Right lobe of liver (tissue), 6 donors: ENCODE measurements around the gene VARS1. TPM values are rescaled to one million over a fixed set of nuclear protein-coding genes. Genes with fewer than 3 reads are reported as not detected.

ENCODE experiments used
- ATAC-seq, 4 donors: fragments of 200-7000 bp; cut with Tn5 transposase; one replicate each; pipeline ENCODE4 v1.9.1; 2020; ENCODE audit warnings: mild to moderate bottlenecking in 4 of 4, moderate library complexity in 4 of 4
- DNase-seq, 3 donors: peaks; one replicate each; pipeline ENCODE4 v3.0.0-alpha.2; 2020
- H3K27ac ChIP-seq, 3 donors: fragments of 200-600 bp; one replicate each; pipeline ENCODE4 v1.8.0; 2022
- H3K27me3 ChIP-seq, 2 donors: fragments of 200-600 bp; one replicate each; pipeline ENCODE4 v1.8.0; 2022
- H3K36me3 ChIP-seq, 4 donors: fragments of 200-600 bp; sonication (generic) in 1 of 4; one replicate each; pipeline versions ENCODE4 v1.5.1 to v1.8.0; 2017 to 2022; ENCODE audit warnings: control low read depth in 1 of 4
- H3K4me1 ChIP-seq, 4 donors: fragments of 200-600 bp; sonication (generic) in 1 of 4; one replicate each; pipeline versions ENCODE4 v1.5.1 to v1.8.0; 2017 to 2022; ENCODE audit warnings: control low read depth in 1 of 4
- H3K4me3 ChIP-seq, 3 donors: fragments of 200-600 bp; one replicate each; pipeline ENCODE4 v1.8.0; 2022
- H3K9me3 ChIP-seq, 4 donors: fragments of 200-600 bp; sonication (generic) in 1 of 4; one replicate each; pipeline versions ENCODE4 v1.5.1 to v1.8.0; 2017 to 2022; ENCODE audit warnings: control low read depth in 1 of 4
- CTCF ChIP-seq, 4 donors: fragments of 200-600 bp in 3 of 4; fragments of 450-650 bp in 1 of 4; IDR thresholded peaks; one replicate each; pipeline versions ENCODE4 v1.5.1 to v1.8.0; 2016 to 2022; ENCODE audit warnings: antibody characterized with exemption in 4 of 4, mild to moderate bottlenecking in 2 of 4
- POLR2A ChIP-seq: fragments of 450-650 bp; IDR thresholded peaks from one replicate; pipeline ENCODE4 v1.6.1; 2017; ENCODE audit warnings: antibody characterized with exemption, mild to moderate bottlenecking
- WGBS: methylation state at CpG from one replicate; pipeline ENCODE4 v1.1.6; 2018; ENCODE audit warnings: low coverage, low lambda C conversion rate; ENCODE audit not compliant: insufficient coverage; ENCODE audit errors: missing lambda C conversion rate; 5-methylcytosine and 5-hydroxymethylcytosine counted together
- intact Hi-C, 2 donors: fragments of 100-400 bp; cut with DNase I; formaldehyde crosslinking; loops; one replicate each; pipeline versions ENCODE4 v1.11.2 to v1.14.1; 2022
- small RNA-seq, 2 experiments: library from RNA; depleted of rRNA; stranded (forward); fragments of <200 nt; gene quantifications; one replicate each; pipeline ENCODE3, GENCODE V24; 2016
- total RNA-seq, 6 experiments: library from RNA; depleted of rRNA in 2 of 6; stranded (reverse); fragments of >200 nt in 2 of 6; fragmentation: NEBNext Ultra II Directional in 3 of 6; extraction: Animal tissue kit (Norgen Biotek cat#: 25700) in 3 of 6; gene quantifications; one replicate each; pipeline versions ENCODE4 v1.1.0 to v1.2.4, GENCODE V29; 2016 to 2023
- donor health status: DM: no; HTN: yes; CAD: no.
- donor health status: DM: no; HTN: no; CAD: no.
- donor health status: DM: no; HTN: no; CAD: no.
- donor health status: DM: no; HTN: yes; CAD: no.
- donor health status: DM: no; HTN: yes; CAD: no.

The VARS1 gene
- total RNA-seq, 6 experiments from 2014 or later: 31.0 to 58.1 (median 41.0) TPM

- WGBS: 93% methylated on average over 6 of the region's 7 CpGs
- Histone ChIP-seq H3K36me3 (no peaks in the 10 kb centered on the region), H3K4me3 (no peak overlapping the region), H3K27me3 (no peaks in the 10 kb centered on the region), H3K9me3 (no peaks in the 10 kb centered on the region), H3K4me1 (no peaks in the 10 kb centered on the region), H3K27ac (no peak overlapping the region)
- no peak for DNase-seq
- ATAC-seq: no peak
- no peak for TF ChIP-seq CTCF (IDR thresholded peaks at IDR 0.05)
- TF ChIP-seq POLR2A: no peak
- intact Hi-C loops: no loop called here
These were observed 45.0 kb downstream of the VARS1 start for GRCh38 chr6:31750411-31751022.

- intact Hi-C loops: no loop called here
- WGBS: 86% methylated on average over 7 of the region's 8 CpGs
- ATAC-seq (no peak), DNase-seq (no peak)
- no peaks in the 10 kb centered on the region for H3K36me3 ChIP-seq
- H3K27ac ChIP-seq: no peak overlapping the region
- no peak overlapping the region for H3K4me3 ChIP-seq
- H3K9me3 ChIP-seq: no peaks in the 10 kb centered on the region
- H3K4me1 ChIP-seq: no peaks in the 10 kb centered on the region
- TF ChIP-seq CTCF (IDR thresholded peaks at IDR 0.05) (no peak), POLR2A (no peak)
- no peaks in the 10 kb centered on the region for H3K27me3 ChIP-seq
These were observed 46.1 kb downstream of the VARS1 start for GRCh38 chr6:31749301-31750036.

Small RNA genes lying within 50 kb of the gene (small RNA-seq; reads per million reads assigned to genes)
- gene MSH5-SAPCD1 (0 reads per million in 2 experiments), gene RF00019 (0 reads per million in 2 experiments), gene RNU6-850P (0 reads per million in 2 experiments), gene SAPCD1 (0 reads per million in 2 experiments), gene SNORD48 (1,027 to 1,508 reads per million in 2 experiments), gene SNORD52 (0 reads per million in 2 experiments)

Other genes with a start within 250 kb of the VARS1 start
- under 1 TPM in 3 of 6 experiments, not detected in 3; 0.29 to 0.43 (median 0.42) TPM for gene ATP6V1G2, start 249.1 kb downstream of the VARS1 start, total RNA-seq
- 10 to 100 TPM in 1 of 6 experiments, 1 to 10 TPM in 5; 7.5 to 10.2 (median 8.3) TPM for gene NFKBIL1, start 248.1 kb downstream of the VARS1 start, total RNA-seq
- gene LTA, start 223.5 kb downstream of the VARS1 start, total RNA-seq: under 1 TPM in 1 of 6 experiments, not detected in 5; 0.20 TPM
- gene TNF, start 220.2 kb downstream of the VARS1 start, total RNA-seq: 1 to 10 TPM in 1 of 6 experiments, under 1 TPM in 1, not detected in 4; 0.15 to 1.0 TPM
- gene LTB, start 213.3 kb downstream of the VARS1 start, total RNA-seq: 1 to 10 TPM in 2 of 6 experiments, under 1 TPM in 4; 0.28 to 2.2 (median 0.62) TPM
- gene LST1, start 209.5 kb downstream of the VARS1 start, total RNA-seq: 10 to 100 TPM in 1 of 6 experiments, 1 to 10 TPM in 5; 1.5 to 21.5 (median 6.7) TPM
- under 1 TPM in 3 of 6 experiments, not detected in 3; 0.20 to 0.55 (median 0.46) TPM for gene NCR3, start 202.7 kb downstream of the VARS1 start, total RNA-seq
- 10 to 100 TPM in 4 of 6 experiments, 1 to 10 TPM in 2; 6.7 to 28.5 (median 13.0) TPM for gene AIF1, start 180.5 kb downstream of the VARS1 start, total RNA-seq
- 10 to 100 TPM; 34.7 to 59.6 (median 39.4) TPM for gene PRRC2A, start 175.0 kb downstream of the VARS1 start, total RNA-seq
- gene BAG6, start 143.1 kb downstream of the VARS1 start, total RNA-seq: 100 to 1,000 TPM; 114 to 196 (median 142) TPM
- 100 to 1,000 TPM; 100 to 182 (median 116) TPM for gene APOM, start 139.9 kb downstream of the VARS1 start, total RNA-seq
- 1 to 10 TPM; 6.6 to 8.7 (median 7.6) TPM for gene C6orf47, start 135.0 kb downstream of the VARS1 start, total RNA-seq
- 10 to 100 TPM in 1 of 6 experiments, 1 to 10 TPM in 5; 6.4 to 10.0 (median 8.0) TPM for gene GPANK1, start 130.8 kb downstream of the VARS1 start, total RNA-seq
- gene CSNK2B, start 129.7 kb downstream of the VARS1 start, total RNA-seq: 100 to 1,000 TPM in 2 of 6 experiments, 10 to 100 TPM in 4; 52.5 to 171 (median 64.5) TPM
- 1 to 10 TPM in 5 of 6 experiments, under 1 TPM in 1; 0.98 to 5.7 (median 2.6) TPM for gene LY6G5B, start 125.8 kb downstream of the VARS1 start, total RNA-seq
- gene LY6G5C, start 114.7 kb downstream of the VARS1 start, total RNA-seq: 1 to 10 TPM in 3 of 6 experiments, under 1 TPM in 3; 0.68 to 1.6 (median 1.2) TPM
- gene ABHD16A, start 92.4 kb downstream of the VARS1 start, total RNA-seq: 10 to 100 TPM; 29.7 to 34.8 (median 31.2) TPM
- not detected for gene LY6G6F, start 88.9 kb downstream of the VARS1 start, total RNA-seq
- not detected for gene LY6G6D, start 80.4 kb downstream of the VARS1 start, total RNA-seq
- gene LY6G6C, start 74.0 kb downstream of the VARS1 start, total RNA-seq: not detected
- under 1 TPM in 2 of 6 experiments, not detected in 4; 0.33 to 0.56 TPM for gene MPIG6B, start 72.4 kb downstream of the VARS1 start, total RNA-seq
- 10 to 100 TPM; 16.3 to 27.5 (median 19.1) TPM for gene DDAH2, start 66.5 kb downstream of the VARS1 start, total RNA-seq
- gene CLIC1, start 59.2 kb downstream of the VARS1 start, total RNA-seq: 100 to 1,000 TPM in 1 of 6 experiments, 10 to 100 TPM in 5; 36.7 to 123 (median 62.0) TPM
- gene MSH5, start 55.7 kb downstream of the VARS1 start, total RNA-seq: 1 to 10 TPM; 3.2 to 8.5 (median 4.3) TPM
- 1 to 10 TPM in 2 of 6 experiments, under 1 TPM in 3, not detected in 1; 0.62 to 1.6 (median 0.90) TPM for gene SAPCD1, start 33.1 kb downstream of the VARS1 start, total RNA-seq
- gene VWA7, start 18.4 kb downstream of the VARS1 start, total RNA-seq: 1 to 10 TPM; 1.2 to 5.2 (median 2.7) TPM
- gene LSM2, start 11.2 kb upstream of the VARS1 start, total RNA-seq: 10 to 100 TPM; 11.0 to 26.1 (median 11.6) TPM
- 1 to 10 TPM in 1 of 6 experiments, under 1 TPM in 5; 0.37 to 1.2 (median 0.56) TPM for gene HSPA1L, start 19.5 kb upstream of the VARS1 start, total RNA-seq
- 100 to 1,000 TPM in 2 of 6 experiments, 10 to 100 TPM in 4; 73.2 to 442 (median 80.2) TPM for gene HSPA1A, start 19.8 kb upstream of the VARS1 start, total RNA-seq
- 100 to 1,000 TPM in 2 of 6 experiments, 10 to 100 TPM in 4; 41.5 to 144 (median 47.5) TPM for gene HSPA1B, start 32.0 kb upstream of the VARS1 start, total RNA-seq
- gene NEU1, start 67.1 kb upstream of the VARS1 start, total RNA-seq: 10 to 100 TPM; 20.3 to 44.8 (median 34.1) TPM
- under 1 TPM in 2 of 6 experiments, not detected in 4; 0.09 to 0.25 TPM for gene SLC44A4, start 83.2 kb upstream of the VARS1 start, total RNA-seq
- 10 to 100 TPM; 10.7 to 20.1 (median 13.3) TPM for gene EHMT2, start 101.9 kb upstream of the VARS1 start, total RNA-seq
- gene ZBTB12, start 106.3 kb upstream of the VARS1 start, total RNA-seq: under 1 TPM in 5 of 6 experiments, not detected in 1; 0.25 to 0.82 (median 0.51) TPM
- 100 to 1,000 TPM; 309 to 739 (median 533) TPM for gene C2, start 132.0 kb upstream of the VARS1 start, total RNA-seq
- 1,000 to 10,000 TPM; 1,939 to 4,112 (median 3,131) TPM for gene CFB, start 150.3 kb upstream of the VARS1 start, total RNA-seq
- 10 to 100 TPM in 5 of 6 experiments, 1 to 10 TPM in 1; 9.3 to 33.8 (median 18.3) TPM for gene NELFE, start 163.2 kb upstream of the VARS1 start, total RNA-seq
- gene SKIC2, start 163.4 kb upstream of the VARS1 start, total RNA-seq: 10 to 100 TPM; 26.3 to 73.1 (median 47.1) TPM
- gene DXO, start 176.4 kb upstream of the VARS1 start, total RNA-seq: 10 to 100 TPM in 5 of 6 experiments, 1 to 10 TPM in 1; 9.8 to 14.6 (median 12.1) TPM
- 1,000 to 10,000 TPM; 1,495 to 2,818 (median 2,205) TPM for gene C4A, start 186.3 kb upstream of the VARS1 start, total RNA-seq
- gene C4B, start 219.0 kb upstream of the VARS1 start, total RNA-seq: 1,000 to 10,000 TPM; 1,420 to 2,805 (median 2,265) TPM
- 10 to 100 TPM in 3 of 6 experiments, 1 to 10 TPM in 3; 5.7 to 60.7 (median 14.0) TPM for gene CYP21A2, start 242.7 kb upstream of the VARS1 start, total RNA-seq